Right atrium auricular region (tissue), 2 donors: ENCODE results near the gene CLPSL1. TPM values are rescaled to one million over a fixed set of nuclear protein-coding genes. Genes with fewer than 3 reads are reported as not detected.

Experiments used
- DNase-seq: peaks from one replicate; pipeline ENCODE4 v3.0.0-alpha.2; 2019; ENCODE audit warnings: low spot score
- H3K27ac ChIP-seq, 2 donors: fragments of 200-600 bp; sonication (generic); 1 replicate in 1 of 2; 2 replicates in 1 of 2; pipeline ENCODE4 v1.5.1; 2016 to 2019
- H3K27me3 ChIP-seq, 2 donors: fragments of 200-600 bp; sonication (generic); one replicate each; pipeline versions ENCODE4 v1.5.1 to v1.6.0; 2017 to 2019
- H3K36me3 ChIP-seq: fragments of 200-600 bp; sonication (generic); one replicate; pipeline ENCODE4 v1.5.1; 2016
- H3K4me1 ChIP-seq, 2 donors: fragments of 200-600 bp; sonication (generic); one replicate each; pipeline versions ENCODE4 v1.5.1 to v1.6.0; 2017 to 2019
- H3K4me3 ChIP-seq, 2 donors: fragments of 200-600 bp; sonication (generic); 1 replicate in 1 of 2; 2 replicates in 1 of 2; pipeline ENCODE4 v1.5.1; 2017 to 2019; ENCODE audit warnings: mild to moderate bottlenecking in 1 of 2, moderate library complexity in 1 of 2
- H3K9me3 ChIP-seq, 2 donors: fragments of 200-600 bp; sonication (generic); one replicate each; pipeline ENCODE4 v1.5.1; 2019
- total RNA-seq, 2 donors: library from RNA; depleted of rRNA; stranded (reverse); fragments of >200 nt; gene quantifications; one replicate each; pipeline ENCODE4 v1.1.0, GENCODE V29; 2016
- TF ChIP-seq, protein P1 (sequence below), 2 donors: fragments of 200-600 bp; sonication (generic); IDR thresholded peaks; one replicate each; pipeline ENCODE4 v1.5.1; 2019; ENCODE audit warnings: antibody characterized with exemption in 2 of 2

CLPSL1 gene
- total RNA-seq, 2 donors from 2014 or later = not detected

DNA sequence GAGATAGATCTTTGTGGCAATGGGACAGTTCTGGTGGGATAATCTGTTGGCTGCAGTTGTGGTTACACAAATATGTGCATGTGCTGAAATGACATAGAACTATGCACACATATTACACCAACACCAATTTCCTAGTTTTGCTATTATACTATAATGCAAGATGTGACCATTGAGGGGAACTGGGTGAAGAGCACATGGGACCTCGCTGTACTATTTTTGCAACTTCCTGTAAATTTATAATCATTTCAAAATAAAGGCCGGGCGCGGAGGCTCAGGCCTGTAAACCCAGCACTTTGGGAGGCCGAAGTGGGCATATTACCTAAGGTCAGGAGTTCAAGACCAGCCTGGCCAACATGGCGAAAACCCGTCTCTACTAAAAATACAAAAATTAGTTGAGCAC lies 35.3 kb upstream of the CLPSL1 start:
- Histone ChIP-seq H3K27ac (no peak overlapping the region), H3K27me3 (no peaks in the 10 kb centered on the region), H3K4me1 (no peaks in the 10 kb centered on the region), H3K9me3 (no peaks in the 10 kb centered on the region), H3K36me3 (no peaks in the 10 kb centered on the region), H3K4me3 (no peak overlapping the region)
- no peak for DNase-seq
- TF ChIP-seq, protein P1, sequence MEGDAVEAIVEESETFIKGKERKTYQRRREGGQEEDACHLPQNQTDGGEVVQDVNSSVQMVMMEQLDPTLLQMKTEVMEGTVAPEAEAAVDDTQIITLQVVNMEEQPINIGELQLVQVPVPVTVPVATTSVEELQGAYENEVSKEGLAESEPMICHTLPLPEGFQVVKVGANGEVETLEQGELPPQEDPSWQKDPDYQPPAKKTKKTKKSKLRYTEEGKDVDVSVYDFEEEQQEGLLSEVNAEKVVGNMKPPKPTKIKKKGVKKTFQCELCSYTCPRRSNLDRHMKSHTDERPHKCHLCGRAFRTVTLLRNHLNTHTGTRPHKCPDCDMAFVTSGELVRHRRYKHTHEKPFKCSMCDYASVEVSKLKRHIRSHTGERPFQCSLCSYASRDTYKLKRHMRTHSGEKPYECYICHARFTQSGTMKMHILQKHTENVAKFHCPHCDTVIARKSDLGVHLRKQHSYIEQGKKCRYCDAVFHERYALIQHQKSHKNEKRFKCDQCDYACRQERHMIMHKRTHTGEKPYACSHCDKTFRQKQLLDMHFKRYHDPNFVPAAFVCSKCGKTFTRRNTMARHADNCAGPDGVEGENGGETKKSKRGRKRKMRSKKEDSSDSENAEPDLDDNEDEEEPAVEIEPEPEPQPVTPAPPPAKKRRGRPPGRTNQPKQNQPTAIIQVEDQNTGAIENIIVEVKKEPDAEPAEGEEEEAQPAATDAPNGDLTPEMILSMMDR (IDR thresholded peaks at IDR 0.05) = no peak

- H3K27me3 ChIP-seq = no peaks in the 10 kb centered on the region
- H3K36me3 ChIP-seq = no peaks in the 10 kb centered on the region
- H3K4me1 ChIP-seq = no peaks in the 10 kb centered on the region
- DNase-seq = no peak
- TF ChIP-seq, protein P1 (IDR thresholded peaks at IDR 0.05) = no peak
- H3K4me3 ChIP-seq = no peak overlapping the region
- H3K27ac ChIP-seq = no peak overlapping the region
- no peaks in the 10 kb centered on the region for H3K9me3 ChIP-seq
Measured at GRCh38 chr6:35746516-35746915, 34.3 kb upstream of the CLPSL1 start.

DNA sequence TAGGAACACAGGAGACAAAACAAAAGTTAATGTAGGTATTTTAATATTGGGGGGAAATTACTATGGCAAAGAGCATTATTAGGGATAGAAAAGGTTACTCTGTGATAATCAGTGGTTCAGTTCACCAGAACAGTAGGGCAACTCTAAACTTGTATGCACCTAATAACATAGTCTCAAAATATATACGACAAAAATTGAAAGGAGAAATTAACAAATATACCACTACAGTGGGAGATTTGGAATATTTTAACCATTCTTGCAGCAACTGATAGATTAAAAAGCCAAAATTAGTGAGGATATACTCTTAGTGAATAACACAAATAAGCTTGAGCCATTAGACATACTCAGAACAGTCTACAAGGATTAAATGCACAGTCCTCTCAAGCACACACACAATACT lies 32.9 kb upstream of the CLPSL1 start:
- Histone ChIP-seq H3K9me3 (no peaks in the 10 kb centered on the region), H3K4me3 (no peak overlapping the region), H3K36me3 (no peaks in the 10 kb centered on the region), H3K27me3 (no peaks in the 10 kb centered on the region), H3K27ac (no peak overlapping the region), H3K4me1 (no peaks in the 10 kb centered on the region)
- DNase-seq = no peak
- TF ChIP-seq, protein P1 (IDR thresholded peaks at IDR 0.05) = no peak

- Histone ChIP-seq H3K27me3 (no peaks in the 10 kb centered on the region), H3K27ac (no peak overlapping the region), H3K4me3 (no peak overlapping the region), H3K9me3 (no peaks in the 10 kb centered on the region), H3K4me1 (no peaks in the 10 kb centered on the region), H3K36me3 (no peaks in the 10 kb centered on the region)
- TF ChIP-seq, protein P1 (IDR thresholded peaks at IDR 0.05) = no peak
- no peak for DNase-seq
Measured at GRCh38 chr6:35750557-35750956, 30.3 kb upstream of the CLPSL1 start.

DNA sequence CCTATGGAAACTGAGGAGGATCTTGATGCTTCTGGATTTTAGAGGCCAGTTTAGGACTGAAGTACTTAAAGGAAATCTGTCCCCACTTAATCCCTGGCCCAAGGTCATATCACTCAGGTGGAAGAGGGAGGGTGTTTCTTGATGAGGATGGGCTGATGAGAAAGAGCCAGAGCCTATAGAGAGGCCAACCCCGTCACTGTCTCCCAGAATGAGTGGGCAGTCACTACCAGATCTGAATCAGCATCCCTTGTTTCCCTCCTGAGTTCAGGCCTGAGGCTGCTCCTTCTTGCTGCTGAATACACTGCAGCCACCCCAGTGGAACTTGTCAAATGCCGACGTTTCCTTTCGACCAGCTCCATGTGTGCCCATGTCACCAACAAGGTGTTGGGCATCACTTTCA lies 29.2 kb upstream of the CLPSL1 start:
- TF ChIP-seq, protein P1 (IDR thresholded peaks at IDR 0.05) = no peak
- H3K4me3 ChIP-seq = no peak overlapping the region
- H3K27me3 ChIP-seq = no peaks in the 10 kb centered on the region
- no peaks in the 10 kb centered on the region for H3K36me3 ChIP-seq
- no peaks in the 10 kb centered on the region for H3K4me1 ChIP-seq
- no peak overlapping the region for H3K27ac ChIP-seq
- H3K9me3 ChIP-seq = no peaks in the 10 kb centered on the region
- DNase-seq = no peak

DNA sequence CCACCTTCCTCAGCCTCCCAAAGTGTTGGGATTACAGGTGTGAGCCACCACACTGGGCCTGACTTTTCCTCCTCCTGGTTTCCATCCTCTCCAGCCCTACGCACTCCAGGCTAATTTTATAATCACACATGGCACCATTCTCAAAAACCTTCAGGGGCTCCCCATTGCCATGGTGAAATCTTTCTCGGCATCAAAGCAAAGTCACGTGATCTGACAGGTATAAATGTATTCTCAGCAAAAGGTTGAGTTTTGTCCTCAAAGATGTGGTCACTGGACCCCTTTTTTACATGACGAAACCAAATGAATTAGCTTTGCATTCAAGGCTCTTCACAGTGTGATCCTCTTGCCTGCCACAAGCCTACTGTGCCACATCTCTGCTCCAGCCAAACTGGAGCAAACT lies 28.5 kb upstream of the CLPSL1 start:
- H3K27ac ChIP-seq = no peak overlapping the region
- TF ChIP-seq, protein P1 (IDR thresholded peaks at IDR 0.05) = no peak
- no peaks in the 10 kb centered on the region for H3K4me1 ChIP-seq
- H3K4me3 ChIP-seq = no peak overlapping the region
- H3K27me3 ChIP-seq = no peaks in the 10 kb centered on the region
- DNase-seq = no peak
- H3K36me3 ChIP-seq = no peaks in the 10 kb centered on the region
- H3K9me3 ChIP-seq = no peaks in the 10 kb centered on the region
